Measurements from ENCODE around the gene ANK3. TPM values are rescaled to one million over a fixed set of nuclear protein-coding genes. Genes with fewer than 3 reads are reported as not detected.
"Not testable (repeated sequence)": the region's sequence is repeated elsewhere in the genome, so short reads cannot be mapped to it uniquely, and the experiment has no call there.

The ANK3 gene
- total RNA-seq, 1 donor, result 248 TPM

GRCh38 chr10:60041489-60042133 is 348.1 kb downstream of the ANK3 start:
- no peak overlapping the region for H3K4me3 ChIP-seq (ENCODE audit: low read depth, low read length)
- no peak for TF ChIP-seq CTCF (IDR thresholded peaks at IDR 0.05; ENCODE audit: insufficient read depth, low read length)
- DNase-seq (ENCODE audit: low read depth), result no peak

GRCh38 chr10:60040014-60040662 is 349.5 kb downstream of the ANK3 start:
- H3K4me3 ChIP-seq (ENCODE audit: low read depth, low read length), result no peak overlapping the region
- TF ChIP-seq CTCF (IDR thresholded peaks at IDR 0.05; ENCODE audit: insufficient read depth, low read length), result no peak
- DNase-seq (ENCODE audit: low read depth), result peak; percentile 51

GRCh38 chr10:60035984-60036383 is 353.7 kb downstream of the ANK3 start:
- DNase-seq (ENCODE audit: low read depth), result no peak
- H3K4me3 ChIP-seq (ENCODE audit: low read depth, low read length), result no peak overlapping the region
- TF ChIP-seq CTCF (IDR thresholded peaks at IDR 0.05; ENCODE audit: insufficient read depth, low read length), result no peak

GRCh38 chr10:60035375-60035774 is 354.3 kb downstream of the ANK3 start:
- DNase-seq (ENCODE audit: low read depth); H3K4me3 ChIP-seq (ENCODE audit: low read depth, low read length): not testable (repeated sequence)

- TF ChIP-seq CTCF (IDR thresholded peaks at IDR 0.05; ENCODE audit: insufficient read depth, low read length), result peak; percentile 28
- H3K4me3 ChIP-seq (ENCODE audit: low read depth, low read length), result no peak overlapping the region
- DNase-seq (ENCODE audit: low read depth), result peak; percentile 60
Observed at GRCh38 chr10:60032723-60033122, 357.0 kb downstream of the ANK3 start.

- no peak overlapping the region for H3K4me3 ChIP-seq (ENCODE audit: low read depth, low read length)
- TF ChIP-seq CTCF (IDR thresholded peaks at IDR 0.05; ENCODE audit: insufficient read depth, low read length), result no peak
- peak; percentile 15 for DNase-seq (ENCODE audit: low read depth)
Observed at GRCh38 chr10:60031664-60032063, 358.0 kb downstream of the ANK3 start.

- no peak for DNase-seq (ENCODE audit: low read depth)
Observed at GRCh38 chr10:60031183-60031582, 358.5 kb downstream of the ANK3 start.

More at GRCh38 chr10:60031183-60031582, 358.5 kb downstream of the ANK3 start:
- H3K4me3 ChIP-seq (ENCODE audit: low read depth, low read length), result no peak overlapping the region
- TF ChIP-seq CTCF (IDR thresholded peaks at IDR 0.05; ENCODE audit: insufficient read depth, low read length), result no peak
